Measurements from ENCODE around the gene PPP1R10.

- TF ChIP-seq, protein P1, sequence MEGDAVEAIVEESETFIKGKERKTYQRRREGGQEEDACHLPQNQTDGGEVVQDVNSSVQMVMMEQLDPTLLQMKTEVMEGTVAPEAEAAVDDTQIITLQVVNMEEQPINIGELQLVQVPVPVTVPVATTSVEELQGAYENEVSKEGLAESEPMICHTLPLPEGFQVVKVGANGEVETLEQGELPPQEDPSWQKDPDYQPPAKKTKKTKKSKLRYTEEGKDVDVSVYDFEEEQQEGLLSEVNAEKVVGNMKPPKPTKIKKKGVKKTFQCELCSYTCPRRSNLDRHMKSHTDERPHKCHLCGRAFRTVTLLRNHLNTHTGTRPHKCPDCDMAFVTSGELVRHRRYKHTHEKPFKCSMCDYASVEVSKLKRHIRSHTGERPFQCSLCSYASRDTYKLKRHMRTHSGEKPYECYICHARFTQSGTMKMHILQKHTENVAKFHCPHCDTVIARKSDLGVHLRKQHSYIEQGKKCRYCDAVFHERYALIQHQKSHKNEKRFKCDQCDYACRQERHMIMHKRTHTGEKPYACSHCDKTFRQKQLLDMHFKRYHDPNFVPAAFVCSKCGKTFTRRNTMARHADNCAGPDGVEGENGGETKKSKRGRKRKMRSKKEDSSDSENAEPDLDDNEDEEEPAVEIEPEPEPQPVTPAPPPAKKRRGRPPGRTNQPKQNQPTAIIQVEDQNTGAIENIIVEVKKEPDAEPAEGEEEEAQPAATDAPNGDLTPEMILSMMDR (IDR thresholded peaks at IDR 0.05), result no peak
- TF ChIP-seq EZH2 (IDR thresholded peaks at IDR 0.05) (no peak), EZH2phosphoT487 (IDR thresholded peaks at IDR 0.05) (no peak)
These were observed 1.3 kb upstream of the PPP1R10 start for GRCh38 chr6:30618270-30618797.
